Fibroblast of mammary gland (primary cell): ENCODE data around the gene KLK12.

ENCODE experiments used
- DNase-seq: peaks from one replicate; pipeline ENCODE4 v3.0.0-alpha.2; 2010; ENCODE audit warnings: low read depth
- H3K4me3 ChIP-seq: 2 replicates; pipeline ENCODE4 v1.5.1; 2011; ENCODE audit warnings: low read depth, mild to moderate bottlenecking, low read length, moderate library complexity; ENCODE audit not compliant: control insufficient read depth
- CTCF ChIP-seq: conservative IDR thresholded peaks from 2 replicates; pipeline ENCODE4 v1.5.1; 2011; ENCODE audit warnings: low read depth, low read length, inconsistent platforms; ENCODE audit not compliant: control insufficient read depth, insufficient read depth

The KLK12 gene

GRCh38 chr19:51079481-51080110 lies 44.8 kb upstream of the KLK12 start:
- peak; percentile 16 for DNase-seq
- TF ChIP-seq CTCF = no peak
- no peak overlapping the region for H3K4me3 ChIP-seq

- no peak for TF ChIP-seq CTCF
- no peak for DNase-seq
- no peak overlapping the region for H3K4me3 ChIP-seq
Observed at GRCh38 chr19:51078731-51079130, 43.9 kb upstream of the KLK12 start.

GRCh38 chr19:51078104-51078503 lies 43.3 kb upstream of the KLK12 start:
- DNase-seq = no peak

GRCh38 chr19:51076631-51077213 lies 41.9 kb upstream of the KLK12 start:
- no peak overlapping the region for H3K4me3 ChIP-seq
- TF ChIP-seq CTCF = no peak
- DNase-seq = no peak

More at GRCh38 chr19:51078104-51078503, 43.3 kb upstream of the KLK12 start:
- no peak for TF ChIP-seq CTCF
- no peak overlapping the region for H3K4me3 ChIP-seq

GRCh38 chr19:51075998-51076397 lies 41.2 kb upstream of the KLK12 start:
- no peak overlapping the region for H3K4me3 ChIP-seq
- no peak for DNase-seq
- no peak for TF ChIP-seq CTCF

GRCh38 chr19:51071095-51071405 lies 36.2 kb upstream of the KLK12 start:
- no peak for TF ChIP-seq CTCF
- no peak for DNase-seq
- H3K4me3 ChIP-seq = no peak overlapping the region
